Gastrocnemius medialis (tissue), 4 donors: ENCODE data around the gene KLC4.
A peak's percentile ranks its signal among the peaks of the same experiment; 100 is the strongest.

ENCODE experiments used
- POLR2A ChIP-seq, 2 donors: fragments of 450-650 bp; IDR thresholded peaks; one replicate each; pipeline ENCODE4 v1.6.1; 2017; ENCODE audit warnings: antibody characterized with exemption in 2 of 2, mild to moderate bottlenecking in 2 of 2, moderate library complexity in 2 of 2
- TF ChIP-seq, protein P1 (sequence below), 5 experiments: fragments of 450-650 bp in 3 of 5; fragments of 200-600 bp in 2 of 5; sonication (generic) in 2 of 5; IDR thresholded peaks in 4 of 5; conservative IDR thresholded peaks in 1 of 5; 1 replicate in 4 of 5; 2 replicates in 1 of 5; pipeline ENCODE4 v1.5.1; 2016 to 2019; ENCODE audit warnings: antibody characterized with exemption in 5 of 5, mild to moderate bottlenecking in 3 of 5, moderate library complexity in 3 of 5

- TF ChIP-seq, protein P1, sequence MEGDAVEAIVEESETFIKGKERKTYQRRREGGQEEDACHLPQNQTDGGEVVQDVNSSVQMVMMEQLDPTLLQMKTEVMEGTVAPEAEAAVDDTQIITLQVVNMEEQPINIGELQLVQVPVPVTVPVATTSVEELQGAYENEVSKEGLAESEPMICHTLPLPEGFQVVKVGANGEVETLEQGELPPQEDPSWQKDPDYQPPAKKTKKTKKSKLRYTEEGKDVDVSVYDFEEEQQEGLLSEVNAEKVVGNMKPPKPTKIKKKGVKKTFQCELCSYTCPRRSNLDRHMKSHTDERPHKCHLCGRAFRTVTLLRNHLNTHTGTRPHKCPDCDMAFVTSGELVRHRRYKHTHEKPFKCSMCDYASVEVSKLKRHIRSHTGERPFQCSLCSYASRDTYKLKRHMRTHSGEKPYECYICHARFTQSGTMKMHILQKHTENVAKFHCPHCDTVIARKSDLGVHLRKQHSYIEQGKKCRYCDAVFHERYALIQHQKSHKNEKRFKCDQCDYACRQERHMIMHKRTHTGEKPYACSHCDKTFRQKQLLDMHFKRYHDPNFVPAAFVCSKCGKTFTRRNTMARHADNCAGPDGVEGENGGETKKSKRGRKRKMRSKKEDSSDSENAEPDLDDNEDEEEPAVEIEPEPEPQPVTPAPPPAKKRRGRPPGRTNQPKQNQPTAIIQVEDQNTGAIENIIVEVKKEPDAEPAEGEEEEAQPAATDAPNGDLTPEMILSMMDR (IDR thresholded peaks at IDR 0.05 in 4 of 5, conservative IDR thresholded peaks at IDR 0.05 in 1 of 5), result peak in 1 of 5 experiments; percentile 34
- TF ChIP-seq POLR2A (IDR thresholded peaks at IDR 0.05), result no peak
These were observed 10.7 kb downstream of the KLC4 start for GRCh38 chr6:43070028-43070632.
